ENCODE measurements around the gene LRP1.

DNA sequence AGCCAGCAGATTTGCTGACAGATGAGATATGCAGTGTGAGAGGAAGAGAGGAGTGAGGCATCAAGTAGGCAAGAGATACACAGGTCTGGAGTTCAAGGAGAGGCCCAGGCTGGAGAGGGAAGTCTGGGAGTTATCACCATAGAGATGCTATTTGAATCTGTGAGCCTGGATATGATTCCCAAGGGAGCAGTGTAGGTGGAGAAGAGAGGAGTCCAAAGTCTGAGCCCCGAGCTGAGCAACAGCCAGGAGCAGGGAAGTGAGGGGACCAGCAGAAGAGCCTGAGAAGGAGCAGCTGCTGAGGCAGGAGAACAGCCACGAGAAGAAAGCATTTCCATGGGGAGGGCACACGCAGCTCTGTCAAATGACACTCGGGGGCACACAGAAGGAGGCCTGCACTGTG lies 68.2 kb downstream of the LRP1 start:
- TF ChIP-seq HDGF (IDR thresholded peaks at IDR 0.05; ENCODE audit: borderline replicate concordance) (no peak), ELF4 (IDR thresholded peaks at IDR 0.05) (no peak), ZNF384 (IDR thresholded peaks at IDR 0.05) (no peak), FOXK2 (IDR thresholded peaks at IDR 0.05) (no peak)

All from HEK293T (cell line).